PC-3 (cell line): ENCODE results near the gene IFNL1.

Experiments
- CTCF ChIP-seq: fragments of 300-600 bp; sonication (generic); conservative IDR thresholded peaks from 2 replicates; pipeline ENCODE4 v1.5.1; 2017; ENCODE audit warnings: antibody characterized with exemption, low read depth, mild to moderate bottlenecking, low read length
- EZH2 ChIP-seq: fragments of 300-600 bp; sonication (generic); IDR thresholded peaks from one replicate; pipeline ENCODE4 v1.6.1; 2017; ENCODE audit warnings: antibody characterized with exemption, mild to moderate bottlenecking, low read length; ENCODE audit not compliant: unreplicated experiment
- EZH2phosphoT487 ChIP-seq: fragments of 300-600 bp; sonication (generic); IDR thresholded peaks from 2 replicates; pipeline ENCODE4 v1.6.1; 2018; ENCODE audit warnings: mild to moderate bottlenecking, antibody characterized with exemption, low read length, borderline replicate concordance

GRCh38 chr19:39262496-39262895 lies 33.7 kb upstream of the IFNL1 start:
- no peak for TF ChIP-seq CTCF
- no peak for TF ChIP-seq EZH2phosphoT487
- TF ChIP-seq EZH2: no peak
